ENCODE measurements around the gene PAPPA.

Gene PAPPA

DNA sequence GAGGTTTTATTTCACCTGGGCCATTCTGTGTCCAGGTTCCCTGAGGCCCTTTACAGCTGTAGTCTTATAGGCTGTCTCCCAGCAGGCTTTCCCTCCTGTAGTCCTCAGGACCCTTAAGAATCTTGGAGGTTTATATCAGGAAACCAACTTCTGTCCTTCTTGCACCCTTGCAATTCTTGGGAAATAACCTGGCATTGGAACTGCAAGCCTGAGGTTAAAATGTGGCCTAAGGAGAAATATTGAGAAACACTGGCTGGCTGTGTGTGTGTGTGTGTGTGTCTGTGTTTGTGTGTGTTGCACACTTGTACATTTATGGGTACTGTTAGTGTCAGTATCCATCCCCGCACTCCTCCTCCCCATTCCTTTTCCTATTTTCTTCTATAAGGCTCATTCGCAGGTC is 168.9 kb downstream of the PAPPA start:
- FAIRE-seq, result no peak

GRCh38 chr9:116323012-116323411 is 169.4 kb downstream of the PAPPA start:
- FAIRE-seq, result no peak

GRCh38 chr9:116323571-116323970 is 170.0 kb downstream of the PAPPA start:
- FAIRE-seq, result no peak

- no peak for FAIRE-seq
Measured at GRCh38 chr9:116325924-116326323, 172.3 kb downstream of the PAPPA start.

GRCh38 chr9:116327701-116328405 is 174.3 kb downstream of the PAPPA start:
- FAIRE-seq, result no peak

GRCh38 chr9:116329470-116329869 is 175.9 kb downstream of the PAPPA start:
- FAIRE-seq, result no peak

GRCh38 chr9:116331241-116331640 is 177.7 kb downstream of the PAPPA start:
- no peak for FAIRE-seq

GRCh38 chr9:116332090-116332489 is 178.5 kb downstream of the PAPPA start:
- FAIRE-seq, result no peak

DNA sequence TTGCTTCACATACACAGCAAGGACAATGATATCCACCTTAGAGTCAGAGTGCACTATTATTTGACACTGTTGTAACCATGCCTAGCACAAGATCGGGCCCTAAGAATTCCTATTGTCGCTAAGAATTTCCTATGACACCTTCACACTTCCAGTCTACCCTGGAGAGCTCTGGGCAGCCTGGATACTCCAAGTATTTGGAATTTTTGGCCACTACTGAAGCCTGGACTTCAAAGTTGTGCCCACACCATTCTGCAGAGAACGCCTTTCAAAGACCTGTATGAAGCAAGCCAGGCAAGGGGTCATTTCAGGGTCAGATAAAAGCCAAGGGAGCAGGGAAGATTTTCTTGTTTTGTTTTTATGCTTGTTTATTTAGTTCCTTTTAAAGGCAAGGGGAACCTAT is 179.7 kb downstream of the PAPPA start:
- FAIRE-seq, result no peak

DNA sequence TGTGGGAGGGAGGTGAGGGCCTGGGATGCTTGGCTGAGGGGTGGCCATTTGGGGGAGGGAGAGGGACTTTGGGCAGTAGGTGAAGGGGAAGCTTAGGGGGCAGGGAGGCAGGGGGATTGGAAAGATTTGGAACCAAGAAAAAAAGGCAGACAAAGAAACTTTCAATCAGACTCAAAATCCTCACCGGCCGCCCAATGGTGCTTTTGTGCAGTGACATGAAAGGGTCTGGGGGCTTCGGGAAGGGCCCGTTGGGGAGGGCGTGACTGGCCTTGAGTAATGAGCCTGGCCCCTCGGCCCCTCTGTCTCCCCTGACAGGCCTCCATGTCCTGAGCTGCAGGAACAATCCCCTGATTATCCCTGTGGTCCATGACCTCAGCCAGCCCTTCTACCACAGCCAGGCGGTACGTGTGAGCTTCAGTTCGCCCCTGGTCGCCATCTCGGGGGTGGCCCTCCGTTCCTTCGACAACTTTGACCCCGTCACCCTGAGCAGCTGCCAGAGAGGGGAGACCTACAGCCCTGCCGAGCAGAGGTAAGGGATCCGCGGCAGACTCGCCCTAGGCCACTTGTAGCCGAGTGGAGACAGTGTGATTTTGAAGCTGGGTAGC is 181.1 kb downstream of the PAPPA start:
- no peak for FAIRE-seq

DNA sequence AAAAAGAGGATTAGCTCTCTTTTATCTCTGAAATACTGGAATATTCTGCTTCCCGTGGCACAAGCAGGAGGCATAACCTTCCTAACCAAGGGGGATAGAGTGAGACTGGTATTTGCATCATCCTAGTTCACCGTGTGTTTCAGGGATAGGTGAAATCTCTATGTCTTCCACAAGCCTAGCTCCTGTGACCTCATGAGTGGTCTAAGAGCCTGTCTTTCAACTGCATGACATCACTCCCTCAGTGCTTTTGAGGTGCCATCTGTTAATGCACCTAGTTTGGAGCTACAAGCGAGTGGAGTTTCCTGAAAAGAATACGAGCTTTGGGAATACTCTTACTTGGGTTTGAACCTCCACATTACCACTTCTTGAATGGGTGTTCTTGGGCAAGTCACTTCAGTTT is 181.8 kb downstream of the PAPPA start:
- no peak for FAIRE-seq

GRCh38 chr9:116336133-116336862 is 182.7 kb downstream of the PAPPA start:
- no peak for FAIRE-seq

- FAIRE-seq, result no peak
Measured at GRCh38 chr9:116337015-116337414, 183.4 kb downstream of the PAPPA start.

- no peak for FAIRE-seq
Measured at GRCh38 chr9:116340270-116340669, 186.7 kb downstream of the PAPPA start.

GRCh38 chr9:116342061-116342460 is 188.5 kb downstream of the PAPPA start:
- no peak for FAIRE-seq

GRCh38 chr9:116342941-116343340 is 189.3 kb downstream of the PAPPA start:
- FAIRE-seq, result no peak

GRCh38 chr9:116344416-116344815 is 190.8 kb downstream of the PAPPA start:
- no peak for FAIRE-seq

DNA sequence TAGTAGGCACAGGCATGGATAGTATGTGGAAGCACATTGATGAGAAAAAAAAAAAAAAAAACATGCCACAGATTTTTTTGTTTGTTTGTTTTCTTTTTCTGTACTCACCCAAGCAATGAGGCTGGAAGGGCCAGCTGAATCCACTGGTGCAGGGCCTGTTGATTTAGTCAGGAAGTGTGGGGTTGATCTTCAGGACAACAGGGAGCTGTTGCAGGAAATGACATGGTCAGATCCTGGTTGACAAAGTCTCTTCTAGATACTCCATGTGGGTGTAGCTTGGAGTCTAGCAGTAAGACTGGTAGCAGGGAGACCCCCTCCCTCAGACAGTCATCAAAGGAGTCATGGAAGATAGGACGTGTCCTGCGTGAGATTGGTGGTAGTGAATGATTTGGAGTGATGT is 191.8 kb downstream of the PAPPA start:
- FAIRE-seq, result no peak

- FAIRE-seq, result no peak
Measured at GRCh38 chr9:116345817-116346216, 192.2 kb downstream of the PAPPA start.

DNA sequence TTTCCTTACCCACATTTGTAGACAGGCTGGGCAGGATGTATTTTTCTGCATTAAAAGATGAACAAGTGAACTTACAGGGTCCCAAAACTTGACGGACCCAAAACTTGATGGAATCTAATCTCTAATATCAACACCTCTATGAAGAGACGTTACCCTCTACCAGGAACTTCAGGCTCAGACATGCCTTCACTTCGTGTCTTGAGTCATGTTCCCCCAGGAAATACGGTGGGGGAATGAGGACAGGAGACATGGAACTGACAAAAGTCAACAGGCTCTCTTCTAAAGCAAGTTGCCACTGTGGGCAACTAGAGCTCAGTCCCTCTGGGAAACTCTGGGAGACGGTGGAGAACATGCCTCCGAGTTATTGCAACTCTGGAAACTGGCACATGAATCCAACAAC is 196.1 kb downstream of the PAPPA start:
- no peak for FAIRE-seq

DNA sequence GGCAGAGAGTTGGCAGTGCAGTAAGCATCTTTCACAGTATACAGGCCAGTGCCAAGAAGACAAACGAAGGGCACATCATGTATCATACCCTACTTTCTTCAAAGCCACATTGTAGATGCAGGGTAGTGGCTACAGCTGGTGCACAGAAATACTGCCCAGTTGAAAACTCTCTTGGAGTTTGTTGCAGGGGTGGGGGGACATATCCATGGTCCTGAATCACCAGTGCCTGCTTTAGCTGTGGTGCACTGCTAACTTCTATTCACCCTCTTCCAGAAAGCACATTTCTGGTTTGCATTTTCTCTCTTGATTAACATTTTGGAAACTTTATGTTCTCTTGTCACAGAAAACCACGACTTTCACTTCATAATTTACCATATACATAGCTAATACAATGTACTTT is 196.6 kb downstream of the PAPPA start:
- FAIRE-seq, result no peak

DNA sequence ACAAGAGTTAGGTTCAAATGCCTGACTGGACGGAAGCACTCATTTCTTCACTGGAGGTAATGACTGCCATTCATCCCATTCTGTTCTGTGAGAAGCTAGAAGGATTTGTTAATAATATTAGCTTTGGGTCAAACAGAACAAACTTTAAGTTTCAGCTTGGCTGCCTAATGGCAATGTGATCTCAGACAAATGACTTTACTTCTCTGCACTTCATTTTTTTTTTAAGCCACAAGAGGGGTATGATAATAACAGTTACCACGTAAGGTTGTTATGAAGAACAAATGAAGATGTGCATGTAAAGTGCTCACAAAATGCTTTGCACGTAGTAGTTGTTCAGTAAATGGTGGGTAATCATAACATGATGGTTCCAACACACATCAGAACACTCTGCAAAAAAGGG is 199.4 kb downstream of the PAPPA start:
- no peak for FAIRE-seq

GRCh38 chr9:116355153-116355921 is 201.7 kb downstream of the PAPPA start:
- FAIRE-seq, result no peak
